SH-SY5Y (cell line): ENCODE data around the gene GALR3.

Experiments used
- GATA2 ChIP-seq: IDR thresholded peaks from 2 replicates; pipeline ENCODE4 v1.6.1; 2011; ENCODE audit warnings: mild to moderate bottlenecking, low read depth, low read length
- GATA3 ChIP-seq: IDR thresholded peaks from 2 replicates; pipeline ENCODE4 v1.6.1; 2011; ENCODE audit warnings: low read depth, mild to moderate bottlenecking, low read length, moderate library complexity

DNA sequence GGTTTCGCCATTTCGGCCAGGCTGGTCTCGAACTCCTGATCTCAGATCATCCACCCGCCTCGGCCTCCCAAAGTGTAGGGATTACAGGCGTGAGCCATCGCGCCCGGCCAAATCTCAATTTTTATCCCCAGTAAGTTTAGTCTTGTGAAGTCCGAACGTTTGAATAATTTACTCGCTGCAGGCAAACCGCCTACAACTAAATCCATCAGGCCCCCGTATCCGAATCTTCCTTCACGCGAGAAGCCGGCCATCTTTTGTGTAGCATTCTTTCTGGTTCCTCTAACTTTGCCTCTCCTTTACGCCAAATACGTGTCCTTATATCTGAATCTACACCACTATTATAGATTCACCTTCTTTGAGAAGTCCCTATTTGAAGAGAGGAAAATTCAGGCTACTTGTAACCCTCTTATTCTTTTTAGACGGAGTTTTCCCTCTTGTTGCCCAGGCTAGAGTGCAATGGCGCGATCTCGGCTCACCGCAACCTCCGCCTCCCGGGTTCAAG lies 25.5 kb downstream of the GALR3 start:
- TF ChIP-seq GATA3 (no peak), GATA2 (no peak)
